ENCODE data around the gene HLTF.

The HLTF gene

GRCh38 chr3:149007567-149008257, 78.6 kb downstream of the HLTF start:
- TF ChIP-seq CTCF (IDR thresholded peaks at IDR 0.05; ENCODE audit: insufficient read depth, low read depth, low read length, missing control alignments): no peak
- no peak overlapping the region for H3K4me3 ChIP-seq (ENCODE audit: low read depth, low read length)
- no peak for DNase-seq (ENCODE audit: low read depth)

- no peak for TF ChIP-seq CTCF (IDR thresholded peaks at IDR 0.05; ENCODE audit: insufficient read depth, low read depth, low read length, missing control alignments)
- no peak for DNase-seq (ENCODE audit: low read depth)
- H3K4me3 ChIP-seq (ENCODE audit: low read depth, low read length): no peak overlapping the region
Measured at GRCh38 chr3:149005416-149005815, 80.9 kb downstream of the HLTF start.

GRCh38 chr3:149004622-149005021, 81.7 kb downstream of the HLTF start:
- TF ChIP-seq CTCF (IDR thresholded peaks at IDR 0.05; ENCODE audit: insufficient read depth, low read depth, low read length, missing control alignments): no peak
- no peak overlapping the region for H3K4me3 ChIP-seq (ENCODE audit: low read depth, low read length)
- DNase-seq (ENCODE audit: low read depth): no peak

- TF ChIP-seq CTCF (IDR thresholded peaks at IDR 0.05; ENCODE audit: insufficient read depth, low read depth, low read length, missing control alignments): no peak
Measured at GRCh38 chr3:149003653-149004305, 82.6 kb downstream of the HLTF start.

GRCh38 chr3:149001727-149002126, 84.6 kb downstream of the HLTF start:
- H3K4me3 ChIP-seq (ENCODE audit: low read depth, low read length): no peak overlapping the region
- TF ChIP-seq CTCF (IDR thresholded peaks at IDR 0.05; ENCODE audit: insufficient read depth, low read depth, low read length, missing control alignments): no peak
- DNase-seq (ENCODE audit: low read depth): no peak

More at GRCh38 chr3:149003653-149004305, 82.6 kb downstream of the HLTF start:
- H3K4me3 ChIP-seq (ENCODE audit: low read depth, low read length): no peak overlapping the region
- peak; percentile 79 for DNase-seq (ENCODE audit: low read depth)

- TF ChIP-seq CTCF (IDR thresholded peaks at IDR 0.05; ENCODE audit: insufficient read depth, low read depth, low read length, missing control alignments): no peak
- no peak overlapping the region for H3K4me3 ChIP-seq (ENCODE audit: low read depth, low read length)
- DNase-seq (ENCODE audit: low read depth): no peak
Measured at GRCh38 chr3:149000206-149000745, 86.1 kb downstream of the HLTF start.

Measured in GM12865 (cell line).